ENCODE measurements around the gene INTS6L. TPM values are rescaled to one million over a fixed set of nuclear protein-coding genes. Genes with fewer than 3 reads are reported as not detected.
"Not testable (repeated sequence)": the region's sequence is repeated elsewhere in the genome, so short reads cannot be mapped to it uniquely, and the experiment has no call there.

The INTS6L gene
- total RNA-seq, 4 donors from 2014 or later, result 14.4 to 26.1 (median 22.6) TPM

GRCh38 chrX:135595543-135595942 lies 75.1 kb downstream of the INTS6L start:
- intact Hi-C loops (cut with DNase I; ENCODE audit: low total_unique reads), result no loop called here
- Histone ChIP-seq H3K27me3 (no peaks in the 10 kb centered on the region), H3K4me3 (no peak overlapping the region), H3K36me3 (no peaks in the 10 kb centered on the region), H3K9me3 (no peaks in the 10 kb centered on the region), H3K4me1 (no peaks in the 10 kb centered on the region), H3K27ac (no peak overlapping the region)
- DNase-seq, result no peak
- TF ChIP-seq CTCF (IDR thresholded peaks at IDR 0.05), result no peak
- no peak for TF ChIP-seq POLR2A (IDR thresholded peaks at IDR 0.05)

- Histone ChIP-seq H3K36me3 (no peaks in the 10 kb centered on the region), H3K9me3 (no peaks in the 10 kb centered on the region), H3K4me3 (no peak overlapping the region), H3K4me1 (no peaks in the 10 kb centered on the region), H3K27ac (no peak overlapping the region), H3K27me3 (no peaks in the 10 kb centered on the region)
- DNase-seq, result no peak
- intact Hi-C loops (cut with DNase I; ENCODE audit: low total_unique reads), result no loop called here
- no peak for TF ChIP-seq CTCF (IDR thresholded peaks at IDR 0.05)
- TF ChIP-seq POLR2A (IDR thresholded peaks at IDR 0.05), result no peak
Observed at GRCh38 chrX:135596495-135596894, 76.0 kb downstream of the INTS6L start.

- intact Hi-C loops (cut with DNase I; ENCODE audit: low total_unique reads), result no loop called here
Observed at GRCh38 chrX:135605906-135606305, 85.4 kb downstream of the INTS6L start.

DNA sequence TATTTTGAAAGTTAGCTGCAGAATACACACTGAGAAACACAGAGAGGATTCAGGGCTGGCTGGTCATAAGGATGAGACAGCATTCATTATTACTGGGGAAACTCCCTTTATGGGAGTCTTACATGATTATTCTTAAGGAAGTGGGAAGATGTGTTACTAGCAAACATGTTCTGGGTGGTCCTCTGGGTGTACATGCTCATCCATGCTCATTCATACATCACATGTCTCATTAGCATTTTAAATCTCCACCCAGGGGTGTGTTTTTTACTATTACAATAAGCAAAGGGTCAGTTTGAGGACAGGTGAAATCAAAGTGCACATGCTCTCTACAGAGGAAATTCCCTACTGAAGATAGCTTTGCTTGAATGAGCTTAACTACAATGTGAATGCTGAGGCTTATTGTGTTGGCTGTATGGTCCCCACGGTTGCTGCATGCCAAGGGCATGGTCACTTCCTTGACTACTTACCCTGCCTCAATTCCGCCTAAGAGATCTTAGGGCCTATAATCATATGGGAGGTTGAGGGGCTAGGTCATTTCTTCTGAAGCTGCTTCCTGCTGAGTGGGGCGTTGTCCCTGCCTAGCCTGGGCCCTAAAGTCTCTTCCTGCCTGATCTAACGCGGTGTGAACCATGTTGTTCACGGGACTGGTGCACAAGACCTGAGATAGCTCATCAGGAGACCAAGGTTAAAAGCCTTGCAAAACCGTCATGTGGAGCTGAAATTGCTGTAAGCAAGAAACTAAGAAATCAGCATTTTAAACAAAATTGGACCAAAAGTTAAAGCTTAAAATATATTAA lies 104.1 kb downstream of the INTS6L start:
- H3K4me3 ChIP-seq, result not testable (repeated sequence)

More at GRCh38 chrX:135605906-135606305, 85.4 kb downstream of the INTS6L start:
- TF ChIP-seq CTCF (IDR thresholded peaks at IDR 0.05), result no peak
- no peak for TF ChIP-seq POLR2A (IDR thresholded peaks at IDR 0.05)
- no peaks in the 10 kb centered on the region for H3K27me3 ChIP-seq
- DNase-seq, result no peak
- H3K4me1 ChIP-seq, result no peaks in the 10 kb centered on the region
- no peaks in the 10 kb centered on the region for H3K9me3 ChIP-seq
- H3K27ac ChIP-seq, result no peak overlapping the region
- H3K36me3 ChIP-seq, result no peaks in the 10 kb centered on the region
- no peak overlapping the region for H3K4me3 ChIP-seq

GRCh38 chrX:135625995-135626394 lies 105.5 kb downstream of the INTS6L start:
- H3K4me1 ChIP-seq, result no peaks in the 10 kb centered on the region
- H3K9me3 ChIP-seq, result no peaks in the 10 kb centered on the region
- no peaks in the 10 kb centered on the region for H3K27me3 ChIP-seq
- no peaks in the 10 kb centered on the region for H3K36me3 ChIP-seq
- no peak for DNase-seq
- TF ChIP-seq CTCF (IDR thresholded peaks at IDR 0.05) (no peak), POLR2A (IDR thresholded peaks at IDR 0.05) (no peak)
- intact Hi-C loops (cut with DNase I; ENCODE audit: low total_unique reads), result no loop called here
- H3K4me3 ChIP-seq, result no peak overlapping the region
- no peak overlapping the region for H3K27ac ChIP-seq

More for the DNA sequence above, 104.1 kb downstream of the INTS6L start:
- H3K27me3 ChIP-seq; intact Hi-C loops (cut with DNase I; ENCODE audit: low total_unique reads); H3K36me3 ChIP-seq; H3K4me1 ChIP-seq; H3K27ac ChIP-seq; H3K9me3 ChIP-seq; DNase-seq: not testable (repeated sequence)

All from uterus (tissue), 4 donors.